Pancreas (tissue), 10 donors: ENCODE results near the gene GGA3. TPM values are rescaled to one million over a fixed set of nuclear protein-coding genes. Genes with fewer than 3 reads are reported as not detected.
A peak's percentile ranks its signal among the peaks of the same experiment; 100 is the strongest.
"Not testable (repeated sequence)": the region's sequence is repeated elsewhere in the genome, so short reads cannot be mapped to it uniquely, and the experiment has no call there.

Experiments
- ATAC-seq, 4 donors: fragments of 200-7000 bp; cut with Tn5 transposase; one replicate each; pipeline versions ENCODE4 v1.8.0 to v1.9.1; 2020; ENCODE audit warnings: mild to moderate bottlenecking in 4 of 4, moderate library complexity in 4 of 4
- DNase-seq, 6 donors: peaks; one replicate each; pipeline ENCODE4 v3.0.0-alpha.2; 2020
- FAIRE-seq: peaks from 2 replicates; lab custom pipeline; 2012; peaks lifted over from hg19 to GRCh38; lab: Jason Lieb, UNC
- H3K27ac ChIP-seq, 4 donors: fragments of 200-600 bp; sonication (generic); 1 replicate in 3 of 4; 2 replicates in 1 of 4; pipeline versions ENCODE4 v1.5.0 to v1.8.0; 2020
- H3K27me3 ChIP-seq, 4 donors: fragments of 200-600 bp; one replicate each; pipeline ENCODE4 v1.8.0; 2021
- H3K36me3 ChIP-seq, 3 donors: fragments of 200-600 bp; sonication (generic) in 1 of 3; one replicate each; pipeline versions ENCODE4 v1.5.0 to v1.8.0; 2020 to 2021
- H3K4me1 ChIP-seq, 3 donors: fragments of 200-600 bp; one replicate each; pipeline ENCODE4 v1.8.0; 2021
- H3K4me3 ChIP-seq, 4 donors: fragments of 200-600 bp; sonication (generic) in 2 of 4; one replicate each; pipeline versions ENCODE4 v1.5.0 to v1.8.0; 2020 to 2021
- H3K9me3 ChIP-seq, 4 donors: fragments of 200-600 bp; one replicate each; pipeline ENCODE4 v1.8.0; 2021
- whole genome bisulfite sequencing, 2 donors: extraction: QIAGEN DNeasy Blood & Tissue Kit; methylation state at CpG; one replicate each; pipeline ENCODE4 v1.1.7; 2013; 5-methylcytosine and 5-hydroxymethylcytosine counted together
- intact Hi-C, 3 donors: fragments of 100-400 bp; cut with DNase I; formaldehyde crosslinking; loops; one replicate each; pipeline versions ENCODE4 v1.11.1 to v1.14.2; 2022
- polyA plus RNA-seq, 2 donors: library from polyadenylated mRNA; stranded (reverse); fragments of 200-250 nt; gene quantifications; one replicate each; pipeline ENCODE4 v1.2.3, GENCODE V29; 2013
- total RNA-seq, 6 donors: library from RNA; stranded (reverse); fragmentation: NEBNext Ultra II Directional in 4 of 6; extraction: Animal tissue kit (Norgen Biotek cat#: 25700) in 4 of 6; gene quantifications; one replicate each; pipeline versions ENCODE4 v1.2.1 to v1.2.4, GENCODE V29; 2021 to 2023
- TF ChIP-seq, protein P1 (sequence below), 4 donors: fragments of 200-600 bp; sonication (generic) in 3 of 4; IDR thresholded peaks; one replicate each; pipeline versions ENCODE4 v1.5.0 to v1.8.0; 2021; ENCODE audit warnings: antibody characterized with exemption in 4 of 4
- donor health status: healthy with polysubstance abuse.
- donor health status: DM: no; HTN: no; CAD: no; lungs with moderate emphysema.
- donor health status: DM: no; HTN: no; CAD: no.
- donor health status: control.
- donor health status: control.
- donor health status: Bipolar disorder and iron deficiency.
- donor health status: DM: yes; HTN: yes; CAD: no.
- donor health status: DM: no; HTN: no; CAD: no.
- donor health status: DM: no; HTN: no; CAD: no.
- donor health status: DM: yes; HTN: yes; CAD: no.

Gene GGA3
- total and polyA plus RNA-seq, 8 donors = 13.9 to 39.7 (median 21.0) TPM

DNA sequence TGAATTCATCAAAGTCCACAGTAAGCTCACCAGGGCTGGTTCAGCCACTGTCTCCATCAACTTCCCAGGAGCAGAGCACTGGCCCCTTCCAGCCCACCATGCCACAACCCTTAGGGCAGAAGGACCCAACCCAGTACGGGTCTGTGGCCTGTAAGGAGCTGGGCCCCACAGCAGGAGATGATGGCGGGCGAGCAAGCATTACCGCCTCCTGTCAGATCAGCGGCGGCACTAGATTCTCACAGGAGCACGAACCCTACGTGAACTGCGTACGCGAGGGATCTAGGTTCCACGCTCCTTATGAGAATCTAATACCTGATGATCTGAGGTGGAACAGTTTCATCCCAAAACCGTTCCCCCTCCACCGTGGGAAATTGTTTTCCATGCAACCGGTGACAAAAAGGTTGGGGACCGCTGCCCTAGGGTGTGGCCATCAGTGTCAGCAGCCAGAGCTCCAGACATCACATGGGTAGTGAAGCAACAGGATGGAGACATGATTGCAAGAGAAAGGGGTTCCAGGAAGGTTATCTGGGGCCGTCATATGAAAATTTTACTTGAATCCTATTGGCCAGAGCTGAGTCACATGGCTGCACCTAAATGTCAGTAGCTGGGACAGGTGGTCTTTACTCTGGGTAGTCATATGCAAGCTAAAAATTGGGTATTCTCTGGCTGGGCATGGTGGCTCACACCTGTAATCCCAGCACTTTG lies 40.2 kb upstream of the GGA3 start:
- no peak overlapping the region for H3K27ac ChIP-seq
- ATAC-seq = peak in 2 of 4 donors; percentile 17 to 50
- no peak for FAIRE-seq
- H3K4me3 ChIP-seq = no peak overlapping the region
- no peaks in the 10 kb centered on the region for H3K9me3 ChIP-seq
- H3K27me3 ChIP-seq = no peaks in the 10 kb centered on the region
- no peaks in the 10 kb centered on the region for H3K36me3 ChIP-seq
- TF ChIP-seq, protein P1, sequence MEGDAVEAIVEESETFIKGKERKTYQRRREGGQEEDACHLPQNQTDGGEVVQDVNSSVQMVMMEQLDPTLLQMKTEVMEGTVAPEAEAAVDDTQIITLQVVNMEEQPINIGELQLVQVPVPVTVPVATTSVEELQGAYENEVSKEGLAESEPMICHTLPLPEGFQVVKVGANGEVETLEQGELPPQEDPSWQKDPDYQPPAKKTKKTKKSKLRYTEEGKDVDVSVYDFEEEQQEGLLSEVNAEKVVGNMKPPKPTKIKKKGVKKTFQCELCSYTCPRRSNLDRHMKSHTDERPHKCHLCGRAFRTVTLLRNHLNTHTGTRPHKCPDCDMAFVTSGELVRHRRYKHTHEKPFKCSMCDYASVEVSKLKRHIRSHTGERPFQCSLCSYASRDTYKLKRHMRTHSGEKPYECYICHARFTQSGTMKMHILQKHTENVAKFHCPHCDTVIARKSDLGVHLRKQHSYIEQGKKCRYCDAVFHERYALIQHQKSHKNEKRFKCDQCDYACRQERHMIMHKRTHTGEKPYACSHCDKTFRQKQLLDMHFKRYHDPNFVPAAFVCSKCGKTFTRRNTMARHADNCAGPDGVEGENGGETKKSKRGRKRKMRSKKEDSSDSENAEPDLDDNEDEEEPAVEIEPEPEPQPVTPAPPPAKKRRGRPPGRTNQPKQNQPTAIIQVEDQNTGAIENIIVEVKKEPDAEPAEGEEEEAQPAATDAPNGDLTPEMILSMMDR (IDR thresholded peaks at IDR 0.05) = no peak
- H3K4me1 ChIP-seq = no peaks in the 10 kb centered on the region
- 80 to 82% methylated on average over 17 of the region's 17 CpGs for whole genome bisulfite sequencing, 2 donors
- intact Hi-C loops = no loop called here
- no peak for DNase-seq

DNA sequence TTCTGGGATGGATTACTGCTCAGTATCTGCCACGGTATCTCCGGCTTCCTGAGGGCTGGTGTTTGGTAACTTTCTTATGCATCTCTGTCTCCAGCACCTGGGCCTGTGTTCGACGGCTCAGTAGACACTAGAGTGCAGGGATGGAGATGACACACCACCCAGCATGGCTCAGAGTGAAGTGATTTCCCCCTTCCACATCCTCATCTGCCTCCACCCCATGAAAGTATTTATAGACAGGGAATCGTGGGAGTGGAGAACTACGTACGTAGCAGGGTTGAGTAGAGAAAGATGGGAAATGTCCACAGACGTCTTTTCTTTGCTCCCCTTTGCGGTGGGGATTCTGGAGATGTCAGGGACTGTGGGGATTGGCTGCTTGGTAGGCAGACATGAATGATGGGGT lies 39.6 kb upstream of the GGA3 start:
- H3K4me3 ChIP-seq = no peak overlapping the region
- no peaks in the 10 kb centered on the region for H3K9me3 ChIP-seq
- no peaks in the 10 kb centered on the region for H3K27me3 ChIP-seq
- WGBS, 2 donors = 64 to 73% methylated on average over 9 of the region's 9 CpGs
- intact Hi-C loops = no loop called here
- ATAC-seq (peak in 2 of 4 donors; percentile 43 to 63), FAIRE-seq (no peak), DNase-seq (no peak)
- no peaks in the 10 kb centered on the region for H3K4me1 ChIP-seq
- no peaks in the 10 kb centered on the region for H3K36me3 ChIP-seq
- TF ChIP-seq, protein P1 (IDR thresholded peaks at IDR 0.05) = no peak
- H3K27ac ChIP-seq = no peak overlapping the region

DNA sequence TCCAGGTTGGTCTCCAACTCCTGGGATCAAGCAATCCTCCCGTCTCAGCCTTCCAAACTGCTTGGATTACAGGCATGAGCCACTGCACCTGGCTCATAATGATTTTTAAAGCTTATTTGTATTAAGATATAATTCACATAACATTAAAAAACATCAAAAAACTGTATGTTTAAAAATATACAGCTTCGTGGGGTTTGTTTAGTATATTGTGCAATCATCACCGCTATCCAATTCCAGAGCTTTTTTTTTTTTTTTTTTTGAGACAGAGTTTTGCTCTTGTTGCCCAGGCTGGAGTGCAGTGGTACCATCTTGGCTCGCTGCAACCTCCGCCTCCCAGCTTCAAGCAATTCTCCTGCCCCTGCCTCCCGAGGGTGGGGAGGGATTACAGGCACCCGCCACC lies 38.9 kb upstream of the GGA3 start:
- H3K9me3 ChIP-seq = no peaks in the 10 kb centered on the region
- H3K27me3 ChIP-seq = no peaks in the 10 kb centered on the region
- no peaks in the 10 kb centered on the region for H3K4me1 ChIP-seq
- no peak overlapping the region for H3K4me3 ChIP-seq
- TF ChIP-seq, protein P1 (IDR thresholded peaks at IDR 0.05) = no peak
- 71% methylated on average over 7 of the region's 7 CpGs for WGBS, 2 donors
- DNase-seq (no peak), FAIRE-seq (no peak), ATAC-seq (no peak)
- H3K36me3 ChIP-seq = no peaks in the 10 kb centered on the region
- no peak overlapping the region for H3K27ac ChIP-seq
- intact Hi-C loops = no loop called here

DNA sequence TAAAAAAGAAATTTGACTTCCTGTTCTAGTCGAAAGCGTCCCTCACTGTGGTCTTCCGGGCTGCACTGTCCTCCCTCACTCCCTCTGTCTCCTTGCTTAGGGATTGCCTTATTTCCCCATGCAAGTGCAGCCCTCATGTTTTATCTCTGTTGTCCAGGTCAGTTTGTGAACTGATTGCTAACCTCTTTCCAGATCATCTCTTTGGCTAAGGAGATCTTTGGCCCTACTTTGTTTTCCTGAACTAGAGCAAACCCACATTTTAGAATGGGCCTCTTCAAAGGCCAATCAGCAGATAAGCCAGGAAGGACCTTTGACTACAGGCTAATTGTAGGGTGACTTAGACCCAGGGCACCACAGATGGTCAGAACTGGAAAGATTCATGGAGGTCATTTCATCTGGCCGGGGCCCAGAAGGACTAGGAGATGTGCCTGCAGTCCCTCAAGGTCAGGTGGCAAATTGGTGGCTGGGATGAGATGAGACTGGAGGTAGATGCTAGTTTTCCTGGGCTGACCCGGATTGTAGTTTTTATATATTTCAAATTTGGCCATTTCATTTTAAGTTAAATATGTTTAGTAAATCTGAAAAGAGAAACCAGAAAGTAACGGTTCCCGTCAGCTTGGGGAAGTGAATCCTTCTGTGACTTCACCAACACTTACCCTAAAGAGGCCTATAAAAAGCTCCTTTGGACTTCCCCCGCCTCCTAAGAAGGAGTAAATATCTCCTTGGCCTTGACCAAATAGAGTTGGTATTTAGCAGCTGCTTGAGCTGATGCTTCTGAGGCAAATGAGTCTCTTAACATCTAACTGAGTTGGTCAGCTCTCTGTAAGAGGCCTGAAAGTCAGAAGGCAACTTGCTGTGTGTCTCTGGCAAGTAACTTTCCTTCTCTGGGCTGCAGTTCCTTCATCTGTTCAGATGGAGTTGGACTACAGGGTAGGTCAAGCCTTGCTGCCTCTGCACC lies 34.1 kb upstream of the GGA3 start:
- peak overlapping the region in 2 of 4 donors; percentile 57 to 68 for H3K27ac ChIP-seq
- no peak overlapping the region for H3K4me3 ChIP-seq
- no peaks in the 10 kb centered on the region for H3K4me1 ChIP-seq
- TF ChIP-seq, protein P1 (IDR thresholded peaks at IDR 0.05) = no peak
- H3K36me3 ChIP-seq = no peaks in the 10 kb centered on the region
- no peak for FAIRE-seq
- no peaks in the 10 kb centered on the region for H3K9me3 ChIP-seq
- 84 to 89% methylated on average over 8 of the region's 8 CpGs for WGBS, 2 donors
- intact Hi-C loops = no loop called here
- no peaks in the 10 kb centered on the region for H3K27me3 ChIP-seq
- no peak for DNase-seq
- peak in 2 of 4 donors; percentile 61 to 75 for ATAC-seq

DNA sequence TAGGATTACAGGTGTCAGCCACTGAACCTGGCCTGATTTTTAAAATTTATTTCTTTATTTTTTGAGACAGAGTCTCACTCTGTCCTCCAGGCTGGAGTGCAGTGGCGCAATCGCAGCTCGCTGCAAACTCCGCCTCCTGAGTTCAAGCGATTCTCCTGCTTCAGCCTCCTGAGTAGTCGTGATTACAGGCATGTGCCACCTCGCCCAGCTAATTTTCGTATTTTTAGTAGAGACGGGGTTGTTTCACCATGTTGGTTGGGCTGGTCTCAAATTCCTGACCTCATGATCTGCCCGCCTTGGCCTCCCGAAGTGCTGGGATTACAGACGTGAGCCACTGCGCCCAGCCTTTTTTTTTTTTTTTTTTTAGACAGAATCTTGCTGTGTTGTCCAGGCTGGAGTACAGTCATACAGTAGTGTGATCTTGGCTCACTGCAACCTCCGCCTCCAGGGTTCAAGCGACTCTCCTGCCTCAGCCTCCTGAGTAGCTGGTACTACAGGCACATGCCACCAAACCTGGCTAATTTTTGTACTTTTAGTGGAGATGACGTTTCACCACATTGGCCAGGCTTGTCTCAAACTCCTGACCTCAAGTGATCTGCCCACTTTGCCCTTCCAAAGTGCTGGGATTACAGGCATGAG lies 31.5 kb upstream of the GGA3 start:
- FAIRE-seq, H3K36me3 ChIP-seq, ATAC-seq, H3K9me3 ChIP-seq, H3K27me3 ChIP-seq, H3K4me1 ChIP-seq, H3K4me3 ChIP-seq, intact Hi-C loops, DNase-seq: not testable (repeated sequence)
- 71 to 80% methylated on average over 16 of the region's 16 CpGs for WGBS, 2 donors
- H3K27ac ChIP-seq = peak overlapping the region in 1 of 4 donors; percentile 17
